Hepatic stellate cell (primary cell): ENCODE results near the gene CD83.
"Not testable (repeated sequence)": the region's sequence is repeated elsewhere in the genome, so short reads cannot be mapped to it uniquely, and the experiment has no call there.

ENCODE experiments used
- DNase-seq: peaks from one replicate; pipeline ENCODE4 v3.0.0; 2011; ENCODE audit warnings: low spot score

Gene CD83

DNA sequence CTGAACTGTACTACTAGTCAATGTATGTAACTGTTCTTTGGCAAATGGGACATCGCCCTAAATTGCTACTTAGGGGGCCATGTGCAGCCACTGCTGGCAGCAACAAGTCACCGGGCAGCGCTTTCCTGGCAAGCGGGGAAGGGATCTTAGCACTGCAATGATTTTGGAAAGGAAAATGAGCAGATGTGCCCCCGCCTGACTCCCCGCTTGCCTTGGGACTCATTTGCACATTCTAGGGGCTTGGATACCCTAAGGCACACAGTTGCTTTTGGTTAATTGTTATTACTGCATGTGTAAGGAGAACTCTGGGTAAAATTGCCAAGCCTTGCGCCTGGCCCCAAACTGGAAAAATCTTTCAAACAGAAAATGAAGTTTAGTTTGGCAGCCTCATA lies 32.2 kb downstream of the CD83 start:
- DNase-seq, result no peak

DNA sequence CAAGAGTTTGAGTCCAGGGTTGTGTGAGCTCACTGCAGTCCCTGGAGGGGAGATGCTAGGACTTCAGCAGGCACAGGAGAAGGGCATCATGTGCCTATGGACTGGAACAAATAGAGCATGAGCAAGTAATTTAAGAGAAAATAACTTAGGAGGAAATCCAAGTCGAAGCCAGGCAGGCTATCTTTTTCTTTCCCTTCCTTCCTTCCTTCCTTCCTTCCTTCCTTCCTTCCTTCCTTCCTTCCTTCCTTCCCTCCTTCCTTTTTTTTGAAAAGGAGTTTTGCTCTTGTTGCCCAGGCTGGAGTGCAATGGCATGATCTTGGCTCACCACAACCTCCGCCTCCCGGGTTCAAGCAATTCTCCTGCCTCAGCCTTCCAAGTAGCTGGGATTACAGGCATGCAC lies 33.7 kb downstream of the CD83 start:
- not testable (repeated sequence) for DNase-seq

DNA sequence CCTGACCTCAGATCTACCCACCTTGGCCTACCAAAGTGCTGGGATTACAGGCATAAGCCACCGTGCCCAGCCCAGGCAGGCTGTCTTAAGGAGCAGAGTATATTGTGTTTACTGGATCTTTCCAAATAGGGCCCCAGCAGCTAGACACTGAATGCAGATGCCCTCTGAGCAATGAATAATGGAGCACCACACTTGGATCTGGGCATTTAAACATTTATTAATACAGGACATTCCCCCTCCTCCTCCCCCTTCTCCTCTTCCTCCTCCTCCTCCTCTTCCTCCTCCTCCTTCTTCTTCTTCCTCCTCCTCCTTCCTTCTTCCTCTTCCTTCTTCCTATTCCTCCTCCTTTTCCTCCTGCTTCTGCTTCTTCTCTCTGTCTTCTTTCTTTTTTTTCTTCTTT lies 34.2 kb downstream of the CD83 start:
- DNase-seq, result no peak

DNA sequence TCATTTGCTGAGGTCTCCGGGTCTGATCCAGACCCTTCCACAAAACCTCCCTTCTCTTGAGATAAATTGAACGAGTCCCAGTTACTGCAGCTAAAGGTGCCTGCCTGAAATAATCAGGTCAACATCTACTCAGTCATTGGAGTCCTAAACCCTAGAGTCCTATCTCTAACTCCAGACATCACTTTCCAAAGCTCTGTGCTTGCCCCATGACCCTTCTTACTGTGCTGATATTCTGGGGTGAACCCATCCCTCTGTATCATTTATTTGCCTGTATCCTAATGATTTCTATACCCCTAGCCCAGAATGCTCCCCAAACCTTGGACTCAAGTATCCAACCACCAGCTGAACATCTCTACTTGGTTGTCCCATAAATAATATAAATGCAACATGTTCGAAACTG lies 35.7 kb downstream of the CD83 start:
- no peak for DNase-seq

DNA sequence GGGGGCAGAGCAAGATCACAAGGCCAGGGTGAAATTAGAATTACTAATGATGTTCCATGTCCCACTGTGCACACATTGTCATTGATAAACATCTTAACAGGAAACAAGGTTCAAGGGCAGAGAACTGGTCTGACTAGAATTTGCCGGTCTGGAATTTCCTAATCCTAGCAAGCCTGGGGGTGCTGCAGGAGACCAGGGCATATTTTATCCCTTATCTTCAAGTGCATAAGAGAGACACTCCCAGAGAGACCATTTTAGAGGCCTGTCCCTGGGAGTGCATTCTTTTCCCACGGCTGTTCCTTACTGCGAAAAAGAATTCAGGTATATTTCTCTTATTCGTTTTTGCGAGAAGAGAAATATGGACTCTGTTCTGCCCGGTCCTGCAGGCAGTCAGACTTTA lies 41.5 kb downstream of the CD83 start:
- no peak for DNase-seq

GRCh38 chr6:14162826-14163225 lies 45.3 kb downstream of the CD83 start:
- no peak for DNase-seq

DNA sequence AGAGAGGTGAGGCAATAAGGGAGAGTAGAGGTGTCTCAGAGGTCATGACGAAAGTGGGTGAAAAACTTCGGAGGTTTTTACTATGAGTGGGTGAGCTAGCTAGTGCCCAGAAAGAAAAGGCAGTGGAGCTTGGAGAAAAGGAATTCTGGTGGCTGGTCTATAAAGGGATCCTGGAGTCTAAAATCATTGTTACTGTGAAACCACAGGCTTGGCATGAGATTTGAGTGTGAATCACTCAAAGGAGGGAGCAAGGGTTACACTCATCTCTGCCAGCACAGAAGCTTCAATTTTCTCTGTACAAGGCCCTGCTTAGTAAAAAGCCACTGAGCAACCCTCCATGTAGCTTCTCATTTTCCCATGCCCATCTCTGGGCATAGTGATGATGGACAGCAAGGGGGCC lies 47.5 kb downstream of the CD83 start:
- DNase-seq, result no peak

GRCh38 chr6:14166839-14167238 lies 49.3 kb downstream of the CD83 start:
- DNase-seq, result no peak

DNA sequence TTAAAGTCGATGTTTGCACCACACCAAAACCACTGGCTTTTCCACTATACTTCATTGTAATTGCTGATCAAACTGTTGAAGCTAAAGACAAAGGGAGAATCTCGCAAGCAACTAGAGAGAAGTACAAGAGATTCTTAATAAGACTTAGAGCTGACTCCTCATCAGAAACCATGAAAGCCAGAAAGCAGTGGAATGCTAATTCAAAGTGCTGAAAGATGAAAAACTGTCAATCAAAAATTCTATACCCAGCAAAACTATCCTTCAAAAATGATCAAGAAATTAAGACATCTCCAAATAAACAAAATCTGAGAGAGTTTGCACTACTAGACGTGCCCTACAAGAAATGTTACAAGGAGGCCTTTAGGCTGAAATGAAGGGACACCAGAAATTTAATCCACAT lies 52.6 kb downstream of the CD83 start:
- DNase-seq, result no peak

DNA sequence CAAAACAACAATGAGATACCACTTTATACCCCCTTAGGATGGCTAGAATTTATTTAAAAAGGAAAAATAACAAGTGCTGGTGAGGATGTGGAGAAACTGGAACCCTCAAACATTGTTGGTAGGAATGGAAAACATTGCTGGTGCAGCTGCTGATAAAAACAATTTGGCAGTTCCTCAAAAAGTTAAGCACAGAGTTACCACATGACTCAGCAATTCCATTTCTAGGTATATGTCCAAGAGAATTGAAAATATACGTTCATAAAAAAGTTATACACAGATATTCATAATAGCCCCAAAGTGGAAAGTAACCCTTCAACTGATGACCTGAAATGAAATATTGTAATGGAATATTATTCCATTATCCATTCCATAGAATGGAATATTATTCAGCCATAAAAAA lies 55.0 kb downstream of the CD83 start:
- no peak for DNase-seq

GRCh38 chr6:14174226-14174625 lies 56.7 kb downstream of the CD83 start:
- DNase-seq, result no peak

DNA sequence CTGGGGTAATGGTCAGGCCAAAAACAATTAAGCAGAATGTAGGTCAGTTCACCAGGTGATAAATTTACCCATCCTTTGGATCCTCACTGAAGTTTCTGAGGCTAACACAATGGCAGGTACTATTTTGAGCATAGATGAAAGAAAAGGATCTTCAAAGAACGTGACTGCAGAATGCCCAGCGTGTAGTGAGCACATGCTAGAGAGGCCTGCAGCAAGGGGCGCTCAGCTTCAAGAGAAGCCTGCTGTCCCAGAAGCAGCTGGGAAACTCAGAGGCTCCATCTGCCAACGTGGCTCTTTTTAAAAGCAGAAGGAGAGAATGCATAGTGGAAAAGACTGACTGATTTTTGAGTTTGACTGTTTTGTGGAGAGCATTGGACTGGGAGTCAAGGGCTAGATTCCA lies 57.4 kb downstream of the CD83 start:
- DNase-seq, result no peak

- no peak for DNase-seq
These were observed 58.9 kb downstream of the CD83 start for GRCh38 chr6:14176429-14176828.

DNA sequence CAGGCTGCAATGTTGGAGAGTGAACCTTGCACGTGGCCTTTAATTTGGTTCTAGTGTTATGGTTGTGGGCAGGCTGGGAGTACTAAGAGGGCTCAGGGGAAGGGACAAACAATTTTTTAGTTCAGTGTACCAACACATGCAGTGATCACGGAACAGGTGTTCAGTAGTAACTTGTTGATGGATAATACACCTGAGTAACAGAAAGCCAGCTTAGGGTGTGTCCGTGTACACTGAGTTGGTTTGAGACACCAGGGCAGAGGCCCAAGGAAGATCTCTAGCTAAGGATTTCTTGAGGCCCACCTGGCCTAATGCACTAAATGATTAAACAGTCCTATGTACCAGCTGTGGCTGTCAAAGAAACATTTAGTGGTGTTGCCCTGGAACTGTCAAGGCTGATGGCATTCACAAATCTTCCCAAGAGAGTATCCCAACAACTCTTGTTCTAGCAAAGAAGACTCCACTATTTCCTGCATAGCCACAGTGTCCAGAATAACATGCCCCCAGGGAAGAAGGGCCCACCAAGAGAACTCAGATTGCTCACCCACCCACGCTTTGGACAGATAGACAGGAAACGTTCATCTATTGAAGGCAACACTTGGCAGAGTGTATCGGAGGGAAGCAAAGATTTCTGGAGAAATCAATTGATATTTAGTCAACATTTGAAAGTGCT lies 60.0 kb downstream of the CD83 start:
- DNase-seq, result no peak

- DNase-seq, result no peak
These were observed 60.5 kb downstream of the CD83 start for GRCh38 chr6:14178083-14178445.

DNA sequence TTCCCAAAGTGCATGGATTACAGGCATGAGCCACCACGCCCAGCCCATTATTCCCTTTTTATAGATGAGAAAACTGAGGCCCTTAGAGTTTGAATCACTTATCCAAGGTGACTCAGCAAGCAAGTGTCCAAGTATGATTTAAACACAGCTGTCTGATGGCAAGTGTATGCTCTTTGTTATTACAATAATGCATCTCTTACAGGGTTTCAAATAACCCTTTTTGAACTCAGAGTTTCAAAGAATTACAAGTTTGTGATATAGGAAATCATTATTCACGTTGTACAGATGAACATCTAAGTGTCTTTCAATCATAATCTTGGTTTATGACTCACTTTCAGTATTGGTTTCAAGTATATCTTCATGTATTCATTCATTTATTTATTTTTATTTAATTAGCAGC lies 63.0 kb downstream of the CD83 start:
- DNase-seq, result no peak

- no peak for DNase-seq
These were observed 65.3 kb downstream of the CD83 start for GRCh38 chr6:14182916-14183315.
